Stimulated activated CD4-positive, alpha-beta T cell treated with anti-CD3 and anti-CD28 coated beads, Interleukin-12 subunit alpha, Interleukin-12 subunit beta, amount 100 ng/mL, for 4 hours (primary cell): ENCODE data around the gene TRPV3.
"Not testable (repeated sequence)": the region's sequence is repeated elsewhere in the genome, so short reads cannot be mapped to it uniquely, and the experiment has no call there.

Experiments
- DNase-seq: peaks from one replicate; pipeline ENCODE4 v3.0.0-alpha.2; 2020

The TRPV3 gene

GRCh38 chr17:3573246-3574100 lies 15.9 kb upstream of the TRPV3 start:
- DNase-seq: no peak

GRCh38 chr17:3572231-3572630 lies 14.6 kb upstream of the TRPV3 start:
- DNase-seq: no peak

- no peak for DNase-seq
Observed at GRCh38 chr17:3571043-3571900, 13.7 kb upstream of the TRPV3 start.

GRCh38 chr17:3569534-3570137 lies 12.0 kb upstream of the TRPV3 start:
- no peak for DNase-seq

- no peak for DNase-seq
Observed at GRCh38 chr17:3566551-3566950, 8.9 kb upstream of the TRPV3 start.

GRCh38 chr17:3565143-3565542 lies 7.5 kb upstream of the TRPV3 start:
- no peak for DNase-seq

GRCh38 chr17:3564241-3564640 lies 6.6 kb upstream of the TRPV3 start:
- DNase-seq: not testable (repeated sequence)

GRCh38 chr17:3559270-3559645 lies 1.6 kb upstream of the TRPV3 start:
- no peak for DNase-seq

- DNase-seq: peak; percentile 28
Observed at GRCh38 chr17:3558603-3559269, 1.1 kb upstream of the TRPV3 start.

- no peak for DNase-seq
Observed at GRCh38 chr17:3556916-3557767, 470 bp downstream of the TRPV3 start.

GRCh38 chr17:3556239-3556915 lies 1.2 kb downstream of the TRPV3 start:
- no peak for DNase-seq

GRCh38 chr17:3555189-3555796 lies 2.3 kb downstream of the TRPV3 start:
- DNase-seq: no peak

- no peak for DNase-seq
Observed at GRCh38 chr17:3554440-3554839, 3.2 kb downstream of the TRPV3 start.

GRCh38 chr17:3553419-3554401 lies 3.9 kb downstream of the TRPV3 start:
- DNase-seq: no peak

- no peak for DNase-seq
Observed at GRCh38 chr17:3552916-3553315, 4.7 kb downstream of the TRPV3 start.

- DNase-seq: no peak
Observed at GRCh38 chr17:3551189-3551588, 6.4 kb downstream of the TRPV3 start.

- no peak for DNase-seq
Observed at GRCh38 chr17:3549610-3550162, 7.9 kb downstream of the TRPV3 start.

GRCh38 chr17:3547628-3548027 lies 10.0 kb downstream of the TRPV3 start:
- no peak for DNase-seq

- DNase-seq: no peak
Observed at GRCh38 chr17:3546997-3547396, 10.6 kb downstream of the TRPV3 start.
